Measurements from ENCODE around the gene CD207.

DNA sequence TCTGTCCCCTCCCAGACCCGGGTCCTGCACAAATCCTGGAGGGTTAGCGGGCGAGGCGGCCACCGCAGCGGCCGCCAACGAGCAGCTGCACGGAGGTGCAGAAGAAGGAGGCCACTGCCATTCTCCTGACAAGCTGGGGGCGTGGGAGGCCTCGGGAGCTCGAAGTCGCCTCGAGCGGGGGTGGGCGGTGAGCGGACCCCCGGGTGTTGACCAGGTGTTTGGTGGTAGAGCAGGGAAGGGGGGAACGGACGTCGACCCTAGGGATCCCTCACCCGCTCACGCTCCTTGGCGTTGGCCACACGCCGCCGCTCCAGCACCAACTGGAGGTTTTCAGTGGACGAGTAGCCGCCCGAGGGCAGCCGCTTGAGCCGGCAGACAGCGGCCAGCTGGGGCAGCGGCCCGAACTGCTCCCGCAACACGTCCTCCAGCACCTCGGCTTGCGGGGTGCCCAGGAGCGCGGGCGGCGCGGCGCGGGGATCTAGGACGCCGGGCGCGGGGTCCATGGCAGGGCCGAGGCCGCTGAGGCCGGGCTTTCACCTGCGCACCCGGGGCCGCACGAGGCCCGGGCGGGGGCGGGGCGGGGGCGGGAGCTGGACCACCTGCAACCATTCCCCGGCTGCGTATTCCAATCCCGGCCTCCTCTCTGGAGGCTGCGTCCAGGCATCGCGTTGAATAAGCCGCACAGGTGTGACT, 45.3 kb downstream of the CD207 start, which contains the start of gene FIGLA:
- TF ChIP-seq CTCF (IDR thresholded peaks at IDR 0.05 in 4 of 5, conservative IDR thresholded peaks at IDR 0.05 in 1 of 5) (no peak), POLR2A (IDR thresholded peaks at IDR 0.05) (no peak)

All from gastrocnemius medialis (tissue), 4 donors.